SIG-M5 treated with dmso at 0.1 percent for 504 hours (cell line): ENCODE data around the gene GPR68.
"Not testable (repeated sequence)": the region's sequence is repeated elsewhere in the genome, so short reads cannot be mapped to it uniquely, and the experiment has no call there.

Experiments
- DNase-seq: peaks from one replicate; lab custom pipeline; 2025; ENCODE audit not compliant: unreplicated experiment; lab: John Stamatoyannopoulos, UW

The GPR68 gene

DNA sequence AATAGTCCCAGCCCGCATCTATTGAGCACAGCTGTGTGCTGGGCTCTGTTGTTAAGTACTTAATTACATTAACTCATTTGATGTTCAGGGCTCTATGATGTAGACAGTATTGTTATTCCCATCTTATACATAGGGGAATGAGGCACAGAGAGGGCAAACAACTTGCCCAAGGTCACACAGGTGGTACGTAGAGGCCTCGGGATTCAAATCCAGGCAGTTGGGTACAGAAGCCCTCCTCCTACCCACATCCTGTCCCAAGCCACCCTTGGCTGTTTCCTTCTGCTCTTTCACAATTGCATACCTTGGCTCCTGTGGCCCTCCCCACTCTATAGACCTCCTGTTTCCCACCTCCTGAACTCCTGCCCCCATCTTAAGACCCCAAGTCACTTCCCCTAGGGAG lies 10.0 kb upstream of the GPR68 start:
- no peak for DNase-seq

DNA sequence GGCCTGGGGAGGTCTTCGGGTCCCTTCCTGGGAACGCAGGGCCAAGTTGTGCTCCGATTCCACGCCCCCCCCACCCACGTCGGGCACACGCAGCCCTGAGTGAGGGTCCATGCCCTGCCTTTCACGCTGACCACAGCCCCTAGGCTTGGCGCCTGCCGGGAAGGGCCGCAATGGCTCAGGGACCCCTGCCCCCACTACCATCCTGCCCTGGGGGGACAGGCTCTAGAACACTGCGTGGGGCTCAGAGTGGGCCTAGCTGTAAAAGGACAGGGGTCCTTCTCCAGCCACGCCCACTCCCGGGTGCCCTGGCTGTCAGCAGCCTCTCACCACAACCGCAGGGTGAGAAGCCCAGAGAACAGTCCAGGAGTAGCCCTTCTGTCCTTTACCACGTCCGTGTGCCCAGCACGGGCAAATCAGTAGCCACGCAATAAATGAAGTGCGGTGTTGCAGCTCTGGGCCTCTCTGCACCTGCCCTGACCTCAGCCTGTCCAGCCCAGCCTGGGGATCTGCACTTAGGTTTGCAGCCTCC lies 9.4 kb upstream of the GPR68 start:
- DNase-seq = no peak

DNA sequence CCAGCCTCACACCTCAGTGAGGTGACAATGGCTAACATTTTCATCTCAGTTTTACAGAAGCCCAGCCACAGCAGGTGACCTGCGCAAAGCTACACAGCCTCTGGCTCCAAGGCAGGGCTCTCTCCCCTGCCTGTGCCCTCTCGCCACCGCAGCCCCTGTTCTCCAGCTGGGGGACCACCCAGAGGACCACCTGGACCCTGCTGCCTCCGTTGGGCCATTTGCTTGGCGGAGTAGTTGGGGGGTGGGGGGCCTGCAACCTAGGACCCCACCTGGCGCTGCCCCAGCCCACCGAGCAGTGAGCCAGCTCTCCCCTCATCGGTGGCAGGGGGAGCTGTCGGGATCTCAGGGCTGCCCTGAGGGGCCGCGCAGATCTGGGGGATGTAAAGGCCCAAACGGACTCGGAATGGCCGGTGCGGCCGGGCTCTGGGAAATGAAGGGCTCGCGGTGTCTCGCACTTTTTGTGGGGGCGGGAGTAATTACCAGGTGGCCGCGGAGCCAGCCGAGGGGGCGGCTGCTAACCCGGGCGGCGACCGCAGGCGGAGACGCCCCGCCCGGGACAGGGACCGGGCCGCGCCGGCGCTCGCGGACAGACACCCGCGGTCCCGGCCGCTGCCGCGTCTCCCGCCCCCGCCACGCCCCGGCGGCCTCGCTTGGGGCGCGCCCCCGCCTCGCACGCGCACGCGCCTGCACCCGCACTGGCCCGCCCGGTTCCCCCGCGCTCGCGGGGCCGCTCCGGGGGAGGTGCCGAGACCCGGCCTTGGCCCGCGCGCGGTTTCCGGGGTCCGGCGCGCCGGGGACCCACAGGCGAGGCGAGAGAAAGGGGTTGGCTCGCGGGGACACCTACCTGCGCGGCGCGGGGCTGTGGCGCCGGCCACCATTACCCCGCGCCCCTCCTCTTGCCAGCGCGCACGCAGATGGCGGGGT lies 8.6 kb upstream of the GPR68 start:
- no peak for DNase-seq

DNA sequence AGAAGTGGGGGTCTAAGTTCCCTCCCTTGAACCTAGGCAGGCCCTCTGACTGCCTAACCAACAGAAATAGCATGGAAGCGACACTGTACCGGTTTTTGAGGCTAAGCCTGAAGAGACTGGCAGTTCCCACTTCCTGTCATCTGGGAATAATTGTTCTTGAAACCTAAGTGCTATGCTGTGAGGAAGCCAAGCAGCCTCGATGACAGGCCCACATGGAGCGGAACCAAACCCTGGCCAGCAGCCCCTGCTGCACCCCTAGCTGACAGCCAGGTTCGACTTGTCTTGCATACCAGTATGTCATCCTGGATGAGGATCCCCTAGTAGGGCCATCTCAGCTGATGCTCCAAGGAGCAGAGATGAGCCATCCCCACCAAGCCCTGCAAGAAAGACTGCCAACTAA lies 6.4 kb upstream of the GPR68 start:
- DNase-seq = no peak

DNA sequence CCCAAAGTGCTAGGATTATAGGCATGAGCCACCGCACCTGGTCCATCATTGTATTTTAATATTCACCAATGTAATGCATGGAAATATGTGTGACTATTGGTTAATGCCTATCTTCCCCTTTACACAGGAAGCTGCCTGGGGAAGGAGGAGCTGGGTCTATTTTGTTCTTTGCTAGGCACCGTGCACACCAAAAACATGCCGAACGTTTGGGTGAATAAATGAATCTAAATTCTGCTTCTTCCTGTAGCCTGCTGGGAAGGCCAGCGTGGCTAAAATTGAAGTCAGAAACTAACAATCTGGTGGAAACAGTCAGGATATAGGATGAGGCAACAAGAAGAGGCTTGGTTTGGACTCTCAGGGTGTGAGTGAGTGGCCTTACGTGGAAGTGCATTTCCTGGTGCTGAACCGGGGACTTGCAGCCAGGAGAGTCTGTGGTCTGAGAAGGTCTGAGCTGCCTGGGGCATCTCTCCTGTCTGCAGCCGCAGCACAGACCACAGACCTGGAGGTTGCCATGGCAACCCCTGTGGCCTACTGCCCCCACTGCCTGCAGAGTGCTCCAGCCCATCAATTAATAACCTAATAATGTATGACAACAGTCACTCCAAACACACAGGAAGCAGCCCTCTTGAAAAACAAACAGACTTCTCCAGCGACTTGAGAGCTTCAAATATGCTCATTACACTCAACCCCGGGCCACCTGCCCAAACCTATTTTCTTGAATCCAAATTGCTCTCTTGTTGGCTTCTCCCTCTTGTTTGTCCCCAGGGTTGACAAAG lies 5.5 kb upstream of the GPR68 start:
- DNase-seq = peak; percentile 67

DNA sequence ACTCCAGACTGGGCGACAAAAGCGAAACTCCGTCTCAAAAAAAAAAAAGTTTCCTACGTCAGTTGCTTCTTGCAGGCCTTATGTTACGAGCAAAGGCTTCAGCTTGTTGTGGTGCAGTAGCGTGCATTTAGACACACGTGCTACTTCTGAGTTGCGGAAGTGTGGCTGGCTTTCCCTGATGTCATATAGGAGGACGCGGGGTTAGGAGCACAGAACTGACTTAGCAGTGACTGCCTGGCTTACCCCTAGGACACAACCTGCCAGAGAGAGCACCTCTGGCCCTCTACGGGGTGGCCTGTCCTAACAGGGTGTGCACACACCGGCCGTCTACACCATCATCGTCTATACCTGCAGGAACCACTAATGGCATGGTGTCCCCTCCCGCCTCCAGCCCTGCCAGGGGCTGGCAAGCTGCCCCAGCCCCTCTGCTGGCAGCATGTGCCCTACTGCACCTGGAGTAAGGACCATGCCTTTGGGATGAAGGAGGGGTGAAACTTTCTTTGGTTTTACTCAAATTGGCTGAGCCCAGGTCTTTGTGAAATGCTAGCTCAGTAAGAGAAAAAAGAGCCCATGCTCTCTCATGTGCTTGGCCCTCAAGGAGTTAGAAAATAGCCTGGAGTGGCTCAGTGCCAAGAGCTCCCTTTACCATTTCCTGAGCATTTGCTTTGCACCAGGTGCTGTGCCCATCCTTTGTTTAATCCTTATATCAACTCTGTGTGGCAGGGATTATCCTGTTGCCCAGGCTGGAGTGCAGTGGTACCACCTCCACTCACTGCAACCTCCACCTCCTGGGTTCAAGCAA lies 1.7 kb upstream of the GPR68 start:
- no peak for DNase-seq

DNA sequence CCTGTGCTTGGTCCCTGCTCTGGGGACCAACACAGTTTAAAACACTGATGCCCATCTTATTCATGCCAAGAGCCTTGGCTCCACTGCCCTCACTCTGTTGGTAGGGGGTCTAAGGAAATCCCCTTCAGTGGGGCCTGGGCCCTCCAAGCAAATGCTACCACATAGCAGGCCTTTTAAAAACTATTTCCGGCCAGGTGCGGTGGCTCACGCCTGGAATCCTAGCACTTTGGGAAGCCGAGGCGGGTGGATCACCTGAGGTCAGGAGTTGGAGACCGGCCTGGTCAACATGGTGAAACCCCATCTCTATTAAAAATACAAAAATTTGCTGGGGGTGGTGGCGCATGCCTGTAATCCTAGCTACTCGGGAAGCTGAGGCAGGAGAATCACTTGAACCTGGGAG lies 1.1 kb upstream of the GPR68 start:
- DNase-seq = not testable (repeated sequence)

DNA sequence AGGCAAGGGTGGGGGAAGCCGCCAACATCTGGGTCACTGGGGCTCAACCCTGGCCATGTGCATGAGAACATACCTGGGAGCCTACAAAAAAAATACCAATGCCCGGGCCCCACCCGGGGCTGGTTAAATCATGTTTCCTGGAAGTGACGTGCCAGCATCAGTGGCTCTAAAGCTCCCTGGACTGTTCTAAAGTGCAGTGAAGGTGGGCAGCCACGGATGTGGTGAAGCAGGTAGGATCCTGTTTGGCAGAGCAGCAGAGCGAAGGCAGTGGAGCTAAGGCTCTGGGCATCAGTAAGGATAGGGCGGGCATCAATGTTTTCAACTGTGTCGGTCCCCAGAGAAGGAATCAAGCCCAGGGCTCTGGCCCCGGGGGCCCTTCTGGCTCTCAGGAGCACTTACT lies 525 bp upstream of the GPR68 start:
- no peak for DNase-seq

DNA sequence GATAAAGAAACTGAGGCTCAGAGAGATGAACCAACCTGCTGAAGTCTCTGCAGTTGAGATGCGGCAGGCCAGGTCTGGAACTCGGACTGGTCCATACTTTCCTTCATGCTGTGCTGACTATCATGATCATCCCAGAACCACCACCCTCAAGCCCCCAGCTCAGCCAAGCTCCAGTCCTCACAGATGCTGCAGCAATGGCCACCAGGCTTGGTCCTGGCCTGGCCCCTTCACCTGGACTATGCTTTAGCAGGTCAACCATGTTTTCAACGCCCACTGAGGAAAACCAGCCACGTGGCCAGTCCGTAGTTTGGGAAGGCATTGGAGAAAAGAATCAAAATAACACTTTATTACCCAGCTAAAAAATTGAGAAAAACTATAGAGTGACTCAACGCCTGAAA lies 1.4 kb downstream of the GPR68 start:
- DNase-seq = no peak

DNA sequence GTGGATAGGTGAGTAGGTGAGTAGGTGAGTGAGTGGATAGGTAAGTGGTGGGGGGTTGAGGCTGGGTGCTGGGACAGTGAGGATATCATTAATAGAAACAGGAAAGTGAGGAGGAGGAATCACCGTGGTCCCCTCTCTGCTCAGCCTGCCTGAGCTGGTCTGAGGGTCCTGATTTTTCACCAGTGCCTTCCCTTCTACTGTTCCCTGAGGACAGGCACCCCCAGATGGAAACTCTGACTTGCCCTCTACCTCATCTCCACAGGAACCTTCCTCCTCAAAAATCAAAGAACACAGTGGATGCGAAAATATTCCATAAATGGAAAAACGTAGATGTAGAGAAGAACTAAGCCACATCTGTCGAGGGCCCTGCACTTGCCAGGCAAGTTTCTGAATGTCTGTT lies 1.9 kb downstream of the GPR68 start:
- no peak for DNase-seq

DNA sequence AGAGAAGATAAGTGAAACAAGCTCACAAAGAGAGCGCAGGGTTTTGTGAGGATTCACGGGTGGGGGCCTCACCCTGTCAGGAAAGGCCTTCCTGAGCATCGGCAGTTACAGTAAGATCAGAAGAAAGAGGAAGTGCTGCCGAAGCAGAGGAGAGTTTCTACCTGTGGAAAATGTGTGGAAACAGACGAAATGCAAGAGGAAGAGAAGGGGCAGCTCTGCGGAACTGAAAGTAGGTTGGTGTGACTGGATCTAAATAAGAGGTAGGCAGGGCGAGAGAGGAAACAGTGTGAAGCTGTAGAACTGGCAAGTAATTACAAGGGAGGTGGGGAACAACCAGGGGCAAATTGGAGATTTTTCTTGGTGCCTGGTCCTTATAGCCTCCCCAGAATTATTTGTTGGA lies 2.6 kb downstream of the GPR68 start:
- DNase-seq = peak; percentile 97

DNA sequence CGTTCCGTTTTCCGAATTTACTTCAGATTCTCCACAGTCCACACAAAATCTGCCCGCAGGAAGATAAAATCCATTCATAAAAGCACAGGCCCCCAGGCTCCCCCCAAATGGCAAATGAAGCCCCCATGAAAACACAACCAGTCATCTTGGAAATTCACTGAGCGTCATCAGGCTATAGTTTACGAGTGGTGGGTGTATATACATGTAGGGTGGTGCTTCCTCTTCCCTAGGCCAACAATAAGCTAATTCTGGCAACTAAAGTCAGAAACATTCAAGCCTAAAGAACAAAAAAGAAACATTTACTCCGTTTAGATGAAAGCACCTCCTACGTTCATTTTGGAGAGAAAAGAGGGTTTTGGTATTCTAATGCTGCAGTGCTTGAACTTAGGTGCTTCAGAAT lies 5.8 kb downstream of the GPR68 start:
- DNase-seq = no peak

DNA sequence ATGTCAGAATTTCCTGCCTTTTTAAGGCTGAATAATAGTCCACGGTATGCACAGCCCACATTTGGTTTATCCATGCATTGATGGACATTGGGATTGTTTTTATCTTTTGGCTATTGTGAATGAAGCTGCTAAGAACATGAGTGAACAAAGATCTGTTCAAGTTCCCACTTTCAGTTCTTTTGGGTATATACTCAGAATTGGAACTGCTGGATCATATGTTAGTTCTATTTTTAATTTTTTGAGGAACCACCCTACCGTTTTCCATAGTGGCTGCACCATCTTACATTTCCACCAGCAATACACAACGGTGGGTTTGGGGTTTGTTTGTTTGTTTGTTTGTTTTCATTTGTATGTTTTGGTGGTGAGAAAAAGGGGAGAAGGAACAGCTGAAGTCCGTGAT lies 6.4 kb downstream of the GPR68 start:
- no peak for DNase-seq

DNA sequence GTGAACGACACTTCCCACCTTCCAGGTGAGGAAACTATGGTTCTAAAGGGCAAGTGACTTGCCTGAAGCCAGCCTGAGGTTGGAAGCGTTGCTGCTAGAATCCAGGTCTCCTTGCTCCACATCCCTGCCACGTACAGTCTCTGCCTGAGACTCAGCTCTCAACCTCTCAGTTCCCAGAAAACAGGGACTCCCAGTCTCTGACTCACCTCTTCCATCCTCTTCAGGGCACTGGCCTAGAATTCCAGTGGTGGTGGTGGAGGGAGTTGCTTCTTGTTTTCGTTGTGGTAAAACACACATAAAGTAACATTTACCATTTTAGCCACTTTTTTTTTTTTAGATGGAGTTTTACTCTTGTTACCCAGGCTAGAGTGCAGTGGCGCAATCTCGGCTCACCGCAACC lies 7.3 kb downstream of the GPR68 start:
- DNase-seq = no peak

DNA sequence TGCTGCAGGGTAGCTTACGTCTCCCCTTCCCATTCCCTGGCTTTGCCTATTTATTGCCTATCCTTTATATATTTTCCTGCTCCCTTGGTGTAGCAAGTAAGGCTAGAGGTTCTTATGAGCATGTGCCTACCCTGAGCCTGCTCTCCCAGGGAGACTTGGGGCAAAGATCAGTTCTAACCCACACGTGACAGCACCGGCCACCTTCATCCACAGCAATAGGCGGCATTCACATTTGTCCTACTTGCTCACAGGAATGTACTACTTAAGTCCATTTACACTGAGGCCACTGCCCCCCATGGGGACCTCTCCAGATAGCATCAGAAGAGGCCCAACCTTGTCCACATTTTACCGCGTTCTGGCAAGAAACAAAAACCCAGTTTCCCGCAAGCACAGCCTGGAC lies 8.7 kb downstream of the GPR68 start:
- no peak for DNase-seq

DNA sequence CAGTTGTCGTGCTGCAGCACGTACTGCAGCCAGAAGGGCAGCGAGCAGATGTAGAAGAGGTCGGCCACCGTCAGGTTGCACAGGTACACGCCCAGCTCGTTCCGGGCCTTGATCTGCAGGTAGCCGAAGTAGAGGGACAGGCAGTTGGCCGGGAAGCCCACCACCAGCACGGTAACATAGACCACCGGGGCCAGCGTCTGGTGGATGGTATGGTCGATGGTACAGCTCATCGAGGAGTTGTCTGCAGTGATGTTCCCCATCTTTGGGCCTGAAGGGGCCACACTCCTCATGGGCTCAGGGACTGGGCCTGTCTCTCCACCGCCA lies 9.8 kb downstream of the GPR68 start:
- DNase-seq = no peak

DNA sequence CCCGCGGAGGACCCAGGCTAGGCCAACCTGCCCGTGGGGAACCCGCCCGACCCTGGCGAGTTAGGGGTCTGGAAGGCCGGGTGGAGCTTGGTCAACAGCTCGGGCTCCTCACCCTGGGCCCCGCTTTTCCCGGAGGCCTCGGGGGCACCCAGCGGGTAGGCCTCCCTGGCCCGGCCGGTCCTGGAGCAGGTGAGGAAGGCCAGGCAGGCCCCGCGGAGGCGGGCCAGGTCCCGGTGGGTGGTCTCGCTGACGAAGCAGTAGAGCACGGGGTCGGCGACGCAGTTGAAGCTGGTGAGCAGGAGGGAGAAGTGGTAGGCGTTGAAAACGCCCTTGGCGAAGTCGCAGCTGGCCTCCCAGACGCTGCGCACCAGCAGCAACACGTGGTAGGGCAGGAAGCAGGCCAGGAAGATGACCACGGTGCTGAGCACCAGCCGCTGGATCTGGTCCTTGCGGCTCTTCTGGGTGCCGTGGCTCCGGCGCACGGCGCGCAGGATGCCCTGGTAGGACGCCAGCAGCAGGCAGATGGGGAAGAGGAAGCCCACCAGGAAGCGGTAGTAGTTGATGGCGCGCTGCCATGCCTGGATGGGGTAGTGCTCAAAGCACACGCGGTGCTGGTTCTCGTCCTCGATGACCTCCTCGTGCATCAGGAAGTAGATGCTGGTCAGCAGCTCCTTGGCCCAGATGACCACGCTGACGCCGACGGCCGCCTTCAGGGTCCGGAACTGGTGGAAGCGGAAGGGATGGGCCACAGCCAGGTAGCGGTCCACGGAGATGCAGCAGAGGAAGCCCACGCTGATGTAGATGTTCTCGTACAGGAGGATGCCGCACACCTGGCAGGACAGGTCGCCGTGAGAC lies 10.3 kb downstream of the GPR68 start:
- no peak for DNase-seq

DNA sequence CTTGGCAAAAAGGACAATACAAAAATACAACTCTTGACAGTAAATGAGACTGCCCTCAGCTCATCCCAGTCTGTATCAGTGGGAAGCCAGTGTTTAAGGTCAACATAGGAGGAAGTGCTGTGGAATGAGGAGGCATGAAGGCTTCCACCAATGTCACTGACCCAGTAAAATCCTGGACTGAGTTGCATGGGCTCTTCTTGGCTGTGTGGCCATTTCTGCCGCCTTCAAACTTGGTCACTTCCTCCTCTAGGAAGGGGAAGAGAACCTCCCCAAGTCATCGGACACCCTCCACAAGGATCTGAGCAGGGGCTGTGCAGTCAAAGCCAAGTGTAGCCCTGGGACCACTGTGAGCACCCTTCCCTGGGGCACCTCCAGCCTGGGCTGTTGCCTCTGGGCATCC lies 11.9 kb downstream of the GPR68 start:
- no peak for DNase-seq

DNA sequence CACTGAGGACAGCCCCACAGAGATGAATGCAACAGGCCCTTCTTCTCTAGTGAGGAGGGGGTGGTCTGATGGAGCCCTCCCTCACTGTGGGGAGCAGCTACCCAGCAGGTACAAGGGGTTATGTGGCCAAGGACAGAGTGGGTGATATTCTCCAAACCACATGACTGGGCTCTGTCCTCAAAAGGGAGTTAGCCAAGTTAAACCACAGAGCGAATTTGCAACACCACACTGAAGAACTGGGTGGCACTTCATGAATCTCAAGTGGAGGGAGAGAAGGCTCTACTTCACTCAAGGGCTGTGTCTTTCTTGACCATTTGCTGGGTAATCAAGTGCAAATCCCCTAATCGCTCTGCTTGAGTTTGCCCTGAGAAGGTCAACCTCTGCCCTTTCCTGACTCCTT lies 12.5 kb downstream of the GPR68 start:
- no peak for DNase-seq

DNA sequence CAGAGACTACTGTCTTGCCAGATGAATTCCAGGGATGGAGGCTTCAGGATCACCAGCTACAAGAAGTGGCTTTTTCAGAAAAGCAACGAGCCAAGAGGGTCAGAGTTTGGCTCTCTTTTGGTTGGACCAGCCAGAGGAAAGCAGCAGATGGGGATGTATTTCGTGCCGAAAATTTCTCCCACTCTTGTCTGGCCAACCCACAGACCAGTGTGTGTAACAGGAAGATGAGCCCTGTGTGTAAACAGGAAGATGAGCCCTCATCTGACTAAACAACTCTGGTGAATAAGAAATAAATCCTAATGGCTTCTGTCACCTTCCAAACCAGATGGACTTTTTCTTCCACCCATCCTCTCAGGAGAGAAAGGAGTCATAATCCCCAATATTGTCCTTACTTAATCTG lies 13.1 kb downstream of the GPR68 start:
- no peak for DNase-seq
